ENCODE measurements around the gene RASAL1.

The RASAL1 gene

GRCh38 chr12:113093409-113094101 lies 42.0 kb downstream of the RASAL1 start:
- no peak for DNase-seq

GRCh38 chr12:113092607-113093408 lies 42.8 kb downstream of the RASAL1 start:
- no peak for DNase-seq

- DNase-seq: no peak
Measured at GRCh38 chr12:113091506-113091905, 44.1 kb downstream of the RASAL1 start.

GRCh38 chr12:113090740-113091139 lies 44.8 kb downstream of the RASAL1 start:
- no peak for DNase-seq

- DNase-seq: no peak
Measured at GRCh38 chr12:113089839-113090238, 45.7 kb downstream of the RASAL1 start.

- DNase-seq: no peak
Measured at GRCh38 chr12:113088971-113089756, 46.4 kb downstream of the RASAL1 start.

GRCh38 chr12:113088037-113088436 lies 47.5 kb downstream of the RASAL1 start:
- DNase-seq: no peak

GRCh38 chr12:113087193-113087592 lies 48.4 kb downstream of the RASAL1 start:
- no peak for DNase-seq

GRCh38 chr12:113086249-113087164 lies 49.1 kb downstream of the RASAL1 start:
- no peak for DNase-seq

- DNase-seq: no peak
Measured at GRCh38 chr12:113083863-113084435, 51.6 kb downstream of the RASAL1 start.

GRCh38 chr12:113082486-113083148 lies 52.9 kb downstream of the RASAL1 start:
- DNase-seq: no peak

- DNase-seq: no peak
Measured at GRCh38 chr12:113081873-113082272, 53.7 kb downstream of the RASAL1 start.

- DNase-seq: no peak
Measured at GRCh38 chr12:113077859-113078255, 57.7 kb downstream of the RASAL1 start.

GRCh38 chr12:113077057-113077858 lies 58.3 kb downstream of the RASAL1 start:
- DNase-seq: no peak

GRCh38 chr12:113075137-113075683 lies 60.4 kb downstream of the RASAL1 start:
- DNase-seq: no peak

- no peak for DNase-seq
Measured at GRCh38 chr12:113073586-113073985, 62.0 kb downstream of the RASAL1 start.

GRCh38 chr12:113072136-113072535 lies 63.4 kb downstream of the RASAL1 start:
- no peak for DNase-seq

GRCh38 chr12:113071135-113072112 lies 64.1 kb downstream of the RASAL1 start:
- no peak for DNase-seq
